ENCODE measurements around the gene PCK1.

Gene PCK1

DNA sequence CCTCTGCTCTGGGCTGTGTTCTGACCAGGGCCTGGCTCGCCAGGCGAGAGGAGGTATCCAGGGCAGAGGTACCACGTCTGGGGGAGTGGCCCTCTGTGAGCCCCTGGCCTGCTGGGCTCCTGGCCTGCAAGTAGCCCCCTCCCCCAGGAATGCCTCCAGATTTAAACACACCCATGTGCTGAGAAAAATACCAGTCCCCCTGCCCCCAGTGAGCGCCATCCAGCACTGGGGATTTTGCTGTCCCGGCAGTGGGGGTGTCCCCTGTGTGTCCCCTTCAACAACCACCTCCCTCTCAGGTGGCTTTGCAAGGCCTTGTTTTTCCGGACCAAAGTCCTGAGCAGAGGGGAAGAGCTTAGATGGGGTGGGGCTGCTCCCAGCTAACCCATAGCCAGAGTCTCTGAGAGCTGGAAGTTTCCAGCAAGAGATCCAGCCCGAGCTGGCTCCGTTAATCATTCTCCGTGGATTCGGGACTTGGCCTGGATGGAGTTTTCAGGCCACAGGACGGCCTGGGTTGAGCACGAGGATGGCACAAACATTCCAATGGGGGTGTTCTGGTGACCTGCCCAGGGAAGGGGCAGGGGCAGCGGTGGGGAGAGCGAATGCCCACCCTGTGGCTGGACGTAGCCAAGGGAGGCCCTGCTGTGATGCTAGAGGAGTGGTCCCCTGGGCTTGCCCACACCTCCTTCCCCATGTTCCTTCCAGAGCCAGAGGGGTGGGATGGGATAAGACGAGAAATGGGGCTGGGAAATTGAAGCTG, 29.0 kb downstream of the PCK1 start:
- DNase-seq (ENCODE audit: low read depth) = no peak

DNA sequence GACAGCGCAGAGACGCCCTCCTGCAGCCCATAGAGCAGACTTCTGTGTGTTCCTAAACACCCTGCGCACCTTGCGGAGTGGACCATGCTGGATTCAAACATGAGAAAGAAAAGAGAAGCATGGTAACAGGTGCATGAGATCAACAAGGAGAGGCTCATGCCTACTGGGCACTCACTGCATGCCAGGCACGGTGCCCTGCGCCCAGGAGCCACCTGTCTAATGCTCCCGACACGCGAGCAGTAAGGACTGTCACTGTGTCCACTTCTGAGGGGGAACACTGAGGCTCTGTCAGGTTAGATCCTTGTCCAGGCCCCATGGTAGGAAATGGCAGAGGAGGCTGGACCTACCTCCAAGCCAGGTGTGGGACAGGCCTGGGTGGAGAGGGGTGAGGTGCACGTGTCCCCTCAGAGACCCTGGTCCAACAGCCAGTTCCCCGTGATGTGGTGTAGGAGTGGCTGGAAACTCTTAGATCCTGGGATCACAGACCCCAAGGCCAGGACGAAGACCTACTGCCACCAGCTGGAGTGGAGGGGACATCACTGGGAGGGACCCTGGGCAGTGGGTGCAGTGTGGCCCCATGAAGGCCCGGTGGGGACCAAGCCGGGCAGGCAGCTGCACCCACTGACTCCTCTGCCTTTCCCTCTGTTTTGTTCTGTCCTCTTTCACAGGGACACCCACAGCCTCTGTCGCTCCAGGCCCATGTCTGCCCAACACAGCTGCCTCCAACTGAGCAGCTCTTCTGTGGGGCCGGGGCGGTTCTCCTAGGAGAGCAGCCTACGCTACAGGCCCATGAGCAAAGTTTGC, 29.8 kb downstream of the PCK1 start:
- no peak for DNase-seq (ENCODE audit: low read depth)

DNA sequence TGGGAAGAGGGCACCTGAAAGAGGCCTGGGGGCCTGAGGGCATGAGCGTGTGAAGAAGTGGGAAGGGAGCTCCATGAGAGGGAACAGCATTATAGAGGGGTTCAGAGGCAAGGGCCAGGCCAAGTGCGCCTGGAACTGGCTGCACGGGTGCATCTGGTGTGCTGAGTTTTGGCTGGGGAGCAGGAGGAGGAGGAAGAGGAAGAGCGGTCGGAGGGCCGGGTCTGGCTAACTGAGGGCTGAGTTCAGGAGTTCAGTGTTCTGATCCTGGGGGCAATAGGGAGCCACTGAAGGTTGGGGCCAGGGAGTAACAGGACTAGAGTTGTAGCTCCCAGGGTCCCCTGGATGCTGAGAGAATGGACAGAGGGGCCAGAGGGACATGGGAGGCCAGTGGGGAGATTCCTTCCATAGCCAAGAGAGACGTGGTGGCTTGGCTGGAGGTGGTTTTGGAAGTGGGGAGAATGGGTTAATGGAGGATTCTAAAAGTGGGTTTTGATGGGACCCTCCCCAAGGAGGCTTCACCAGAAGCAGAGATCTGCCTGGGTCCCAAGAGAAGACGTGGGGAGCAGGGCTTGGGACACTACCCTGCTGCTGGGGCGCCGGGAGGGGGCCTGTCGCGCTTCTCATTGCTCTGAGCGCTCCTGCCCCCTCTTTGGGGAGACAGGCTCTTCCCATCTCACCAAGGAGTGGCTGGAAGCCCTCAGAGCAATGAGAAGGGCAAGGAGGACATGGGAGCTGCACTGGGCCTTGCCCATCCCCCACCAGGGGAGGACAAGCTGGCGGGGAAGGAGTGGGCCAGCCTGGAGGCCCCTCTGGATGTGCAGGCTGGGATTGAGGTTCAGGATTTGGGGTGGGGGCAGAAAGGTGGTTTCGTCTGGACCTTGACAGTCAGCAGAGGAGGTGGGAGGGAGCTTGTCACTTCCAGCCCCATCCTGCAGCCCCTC, 30.6 kb downstream of the PCK1 start:
- no peak for DNase-seq (ENCODE audit: low read depth)

DNA sequence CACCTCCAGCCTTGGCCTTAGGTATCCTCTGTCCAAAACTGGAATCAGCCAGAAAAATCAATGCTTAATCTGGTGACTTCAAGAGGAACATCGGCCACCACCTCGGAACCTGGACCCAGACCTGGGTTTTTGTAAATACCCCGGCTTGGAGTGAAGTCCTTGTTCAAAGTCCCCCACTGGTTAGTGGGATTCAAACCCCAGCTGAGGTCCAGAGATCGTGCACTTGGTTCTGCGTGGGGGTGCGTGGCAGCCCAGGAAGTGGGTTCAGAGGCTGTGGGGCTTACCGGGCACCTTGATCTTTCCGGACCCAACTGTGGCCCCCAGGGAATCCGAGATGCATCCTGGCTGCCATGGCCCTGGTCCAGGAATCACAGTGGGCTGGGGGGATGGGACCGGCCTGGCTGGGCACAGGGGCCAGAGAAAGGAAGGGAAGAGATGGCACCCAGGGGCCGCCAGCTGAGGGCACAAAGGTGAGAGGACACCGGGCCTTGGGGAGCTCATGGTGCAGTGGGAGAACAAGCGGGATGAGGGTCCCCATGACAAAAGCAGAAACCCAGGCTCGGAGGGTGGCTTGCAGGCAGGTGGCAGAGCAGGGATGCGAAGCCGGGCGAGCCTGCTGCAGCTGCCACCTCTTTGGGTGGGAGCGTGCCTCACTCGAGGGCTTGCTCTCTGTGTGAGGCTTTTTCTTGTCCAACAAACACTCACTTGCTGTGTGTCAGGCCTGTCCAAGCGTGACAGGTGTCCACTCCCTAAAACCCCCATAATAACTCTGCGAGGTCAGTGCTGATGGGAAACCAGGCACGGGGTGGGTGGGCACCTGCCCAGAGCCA, 31.6 kb downstream of the PCK1 start:
- DNase-seq (ENCODE audit: low read depth) = no peak

DNA sequence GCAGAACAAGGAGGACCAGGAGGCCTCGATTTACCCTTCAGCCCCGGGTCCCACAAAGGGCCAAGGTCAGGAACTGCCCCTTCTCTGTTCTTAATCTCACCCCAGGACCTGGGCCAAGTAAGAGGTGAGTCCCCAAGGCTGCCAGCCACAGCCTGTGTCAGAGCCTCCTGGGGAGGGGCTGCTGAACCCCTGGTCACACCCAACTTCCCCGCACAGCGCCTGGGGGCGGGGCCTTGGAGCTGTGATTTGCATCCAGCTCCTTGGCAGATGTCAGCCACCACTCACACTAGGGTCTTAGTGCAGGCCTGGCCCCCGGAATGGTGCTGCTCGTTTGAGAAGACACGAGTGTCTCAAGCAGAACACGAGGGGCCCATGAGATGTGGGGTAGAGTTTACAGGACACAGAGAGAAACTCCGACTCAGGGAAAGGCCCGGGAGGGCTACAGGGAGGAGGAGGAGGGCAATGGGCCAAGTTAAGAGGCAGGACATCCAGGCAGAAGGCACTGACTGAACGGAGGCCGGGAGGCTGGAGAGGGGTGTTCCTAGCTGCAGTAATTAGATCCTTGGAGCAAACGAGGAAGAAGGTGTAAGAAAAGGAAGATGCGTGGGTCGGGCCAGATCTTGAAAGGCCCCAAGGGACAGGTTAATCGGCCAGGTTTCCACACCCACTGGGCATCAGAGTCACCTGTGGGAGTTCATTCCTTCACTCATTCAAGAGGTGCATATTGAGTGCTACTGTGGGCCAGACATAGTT, 32.4 kb downstream of the PCK1 start:
- DNase-seq (ENCODE audit: low read depth) = no peak

DNA sequence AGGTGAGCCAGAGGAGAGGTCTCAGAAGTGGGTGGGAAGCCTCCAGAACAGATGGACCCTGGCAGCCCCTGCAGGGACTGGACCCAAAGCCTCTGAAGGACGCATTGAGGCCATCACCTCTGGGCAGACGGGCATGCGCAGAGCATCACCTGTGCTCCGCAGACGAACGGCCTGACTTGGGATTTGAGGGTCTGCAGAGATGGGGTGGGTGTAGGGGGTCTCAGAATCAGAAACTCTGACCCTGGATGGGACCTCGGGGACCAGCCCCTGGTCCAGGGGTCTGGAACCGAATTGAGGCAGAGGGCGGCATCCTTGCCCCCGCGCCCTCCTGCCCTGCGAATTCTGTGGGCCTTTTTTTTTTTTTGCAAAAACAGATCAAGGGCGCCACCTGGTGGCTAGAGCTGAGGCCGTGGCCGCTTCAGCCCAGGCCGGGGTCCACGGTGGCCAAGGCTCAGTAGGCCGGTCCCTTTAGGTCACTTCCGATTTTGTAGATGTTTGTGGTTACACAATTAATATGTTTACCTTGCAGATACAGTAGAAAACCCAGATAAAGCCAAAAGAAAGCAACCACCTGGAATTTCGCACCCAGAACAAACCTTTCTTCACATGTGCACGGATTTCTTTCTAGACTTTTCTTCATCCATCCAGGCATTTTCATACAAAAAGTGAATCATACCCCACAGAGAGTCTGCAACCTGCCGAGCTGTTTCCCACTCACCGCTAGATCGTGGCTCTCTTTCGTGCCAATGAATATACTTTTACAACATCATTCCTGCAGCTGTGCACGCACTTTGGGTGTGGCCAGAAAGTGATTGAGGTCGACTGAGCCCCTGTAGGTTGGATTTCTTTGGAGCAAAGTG, 33.4 kb downstream of the PCK1 start:
- DNase-seq (ENCODE audit: low read depth) = peak; percentile 6

DNA sequence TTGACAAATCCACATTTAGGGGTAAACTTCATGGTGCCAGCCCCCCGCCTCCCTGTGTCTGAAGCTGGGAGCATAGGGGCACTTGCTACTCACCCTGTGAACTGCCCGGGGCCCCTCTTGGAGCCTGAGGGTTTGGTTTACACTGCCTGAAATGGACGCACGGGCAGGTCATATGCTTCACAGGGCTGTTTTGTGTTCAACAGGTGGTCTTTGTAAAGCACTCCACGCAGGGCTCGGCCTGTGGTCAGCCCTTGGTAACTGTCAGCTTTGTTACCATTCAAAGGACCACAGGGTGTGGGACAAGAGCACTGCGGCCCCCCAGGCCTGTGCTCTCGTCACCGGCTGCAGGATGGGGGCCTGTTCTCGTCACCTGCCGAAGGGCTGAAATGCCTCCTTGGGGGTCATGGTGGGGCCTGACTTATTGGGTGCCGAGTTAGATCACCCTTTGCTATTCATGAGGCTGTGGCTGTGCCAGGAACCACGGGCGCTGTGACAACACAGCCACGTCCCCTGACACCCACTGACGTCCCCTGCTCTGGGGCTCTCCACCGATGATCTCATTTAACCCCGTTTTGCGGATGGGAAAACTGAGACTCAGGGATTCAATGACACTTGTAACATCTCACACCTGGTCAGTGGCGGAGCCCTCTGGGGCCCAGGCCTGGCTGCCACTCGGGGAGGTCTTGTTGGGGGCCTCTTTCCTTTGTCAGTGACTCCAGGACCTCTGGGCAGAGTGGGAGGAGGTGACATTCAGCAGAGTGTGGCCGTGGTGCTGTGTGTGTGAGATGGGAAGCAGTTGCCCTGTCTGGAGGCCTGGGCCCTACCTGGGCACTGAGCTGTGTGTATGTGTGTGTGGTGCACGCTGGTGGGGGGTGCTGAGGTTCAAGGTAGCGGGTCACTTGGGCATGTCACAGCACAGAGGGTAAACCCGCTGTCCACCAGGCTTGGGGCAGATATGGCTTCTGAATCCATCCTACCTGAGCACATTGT, 34.4 kb downstream of the PCK1 start:
- no peak for DNase-seq (ENCODE audit: low read depth)

DNA sequence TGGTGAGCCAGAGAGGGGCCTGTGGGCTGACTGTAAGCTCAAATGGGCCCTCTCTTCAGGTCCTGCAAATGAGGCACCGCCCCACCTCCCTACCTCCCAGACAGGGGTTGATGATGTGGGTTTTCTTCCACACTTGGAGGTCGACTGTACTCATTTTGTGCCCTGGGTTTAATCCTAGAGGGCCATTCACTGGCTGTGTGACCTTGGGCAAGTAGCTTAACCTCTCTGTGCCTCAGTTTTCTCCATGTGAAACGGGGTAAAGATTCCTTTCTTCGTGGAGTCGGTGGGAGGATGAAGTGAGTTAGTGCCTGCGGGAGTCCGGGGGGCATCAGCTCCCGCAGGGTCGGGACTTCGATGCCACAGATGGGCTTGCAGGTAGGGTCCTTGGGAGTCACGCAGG, 35.4 kb downstream of the PCK1 start:
- DNase-seq (ENCODE audit: low read depth) = no peak

DNA sequence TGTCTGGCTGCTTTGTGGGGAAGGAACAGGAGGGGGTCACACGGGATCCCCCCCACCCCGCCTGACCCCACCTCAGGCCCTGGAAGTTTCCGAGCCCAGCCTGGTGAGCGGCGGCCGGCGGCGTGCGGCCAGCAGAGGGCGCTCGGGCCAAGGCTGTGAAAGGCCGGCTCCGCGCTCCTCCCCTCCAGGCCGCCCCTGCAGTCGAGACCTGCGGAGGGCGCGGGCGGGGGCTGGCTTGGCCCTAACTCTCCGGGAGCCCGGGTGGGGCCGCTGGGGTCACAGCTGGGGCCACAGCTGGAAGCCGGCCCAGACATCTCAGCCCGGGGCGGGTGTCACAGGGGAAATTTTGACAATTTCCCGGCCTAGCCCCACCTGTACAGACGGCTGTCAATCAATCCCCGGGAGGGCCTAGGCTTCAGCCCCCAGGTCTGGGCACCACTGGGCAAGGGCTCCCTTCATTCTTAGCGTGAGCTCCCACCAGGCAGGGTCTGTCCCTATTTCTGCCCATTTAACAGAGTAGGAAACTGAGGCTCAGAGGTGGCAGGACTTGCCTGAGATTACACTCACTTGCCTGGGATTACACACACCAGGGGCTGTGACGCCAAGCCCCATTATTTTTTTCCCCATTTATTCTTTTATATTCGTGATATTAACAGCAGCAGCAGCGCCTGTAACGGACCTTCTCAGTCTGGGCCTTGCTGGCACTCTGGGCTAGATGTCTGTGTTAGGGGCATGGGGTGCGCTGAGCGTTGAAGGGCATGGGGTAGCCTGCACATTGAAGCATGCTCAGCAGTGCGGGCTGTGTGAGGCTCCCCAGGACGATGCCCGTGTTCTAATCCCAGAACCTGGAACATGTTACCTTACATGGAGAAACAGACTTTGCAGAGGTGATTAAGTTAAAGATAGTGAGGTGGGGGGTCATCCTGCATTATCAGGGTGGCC, 36.4 kb downstream of the PCK1 start:
- peak; percentile 60 for DNase-seq (ENCODE audit: low read depth)

DNA sequence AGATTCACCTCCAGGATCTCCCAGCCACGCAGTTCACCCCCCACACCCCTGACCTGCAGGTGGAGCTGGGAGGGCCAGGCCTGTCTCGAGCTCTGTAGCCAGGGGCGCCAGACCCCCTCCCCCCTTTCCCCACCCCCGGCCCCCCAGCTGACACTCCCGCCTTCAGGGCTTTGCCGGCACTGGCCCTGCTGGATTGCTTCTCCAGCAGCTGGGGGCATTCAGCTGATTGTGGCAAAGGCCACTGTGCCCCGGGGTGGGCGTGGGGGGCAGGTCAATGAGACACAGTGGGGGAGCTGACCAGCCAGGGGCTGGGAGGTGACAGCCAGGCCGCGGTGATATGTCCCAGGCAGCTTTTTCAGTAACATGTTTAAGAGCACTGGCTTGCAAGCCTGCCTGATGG, 37.1 kb downstream of the PCK1 start:
- DNase-seq (ENCODE audit: low read depth) = no peak

DNA sequence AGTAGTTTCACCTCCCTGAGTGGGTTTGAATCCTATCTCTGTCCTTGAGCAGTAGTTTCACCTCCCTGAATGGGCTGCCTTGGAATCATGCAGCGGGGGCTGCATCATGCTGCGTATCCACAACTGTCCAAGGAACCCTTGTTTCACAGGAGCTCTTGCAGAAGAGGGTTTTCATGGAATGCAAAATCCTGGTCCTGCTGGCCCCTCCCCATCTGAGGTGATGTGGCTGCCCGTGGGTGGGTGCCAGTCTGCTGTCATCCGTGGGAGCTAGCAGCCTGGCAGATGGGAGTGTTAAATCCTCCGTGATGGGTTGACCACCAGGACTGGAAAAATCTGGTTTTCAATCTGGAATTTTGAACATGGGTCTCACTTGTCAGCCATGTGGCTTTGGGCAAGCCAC, 37.6 kb downstream of the PCK1 start:
- DNase-seq (ENCODE audit: low read depth) = no peak

DNA sequence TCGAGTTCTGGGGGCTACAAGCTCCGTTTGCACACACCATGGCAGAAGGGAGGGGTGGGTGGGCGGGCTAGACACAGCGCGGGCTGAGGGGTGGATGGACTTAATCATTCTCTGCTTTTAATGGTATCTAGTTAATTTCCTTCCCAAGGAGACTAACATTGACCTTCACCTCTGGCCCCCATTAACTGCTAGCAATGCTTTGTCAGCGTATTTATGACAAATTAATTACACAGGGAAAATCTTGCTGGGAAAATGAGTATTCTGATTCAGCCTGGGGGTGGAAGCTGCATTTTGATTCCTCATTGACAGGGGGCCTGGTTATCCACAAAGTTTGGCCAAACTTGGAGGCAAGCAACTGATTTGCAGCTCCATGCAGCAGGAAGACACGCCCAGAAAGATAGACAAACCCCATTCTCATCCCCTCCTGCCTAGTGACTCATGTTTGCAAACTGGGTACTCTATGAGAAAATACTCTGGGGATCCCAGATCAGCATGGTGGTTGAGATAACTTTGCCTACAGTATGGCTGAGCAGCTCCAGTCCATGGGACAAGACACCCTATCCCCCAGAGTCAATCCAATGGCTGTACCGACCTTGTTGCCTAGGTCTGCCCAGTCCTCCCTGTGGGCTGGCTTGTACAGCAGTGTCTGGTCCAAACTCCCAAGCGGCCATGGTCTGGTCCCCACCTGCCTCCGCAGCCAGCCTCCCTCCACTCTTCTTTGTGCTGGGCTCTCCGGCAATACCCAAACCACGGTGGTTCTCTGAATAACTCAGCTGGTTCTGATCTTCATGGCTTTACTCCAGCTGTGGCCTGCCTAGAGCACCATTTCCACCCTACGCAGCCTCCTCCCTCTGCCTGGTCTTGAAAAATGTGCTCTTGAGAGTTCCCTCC, 39.7 kb downstream of the PCK1 start:
- no peak for DNase-seq (ENCODE audit: low read depth)

DNA sequence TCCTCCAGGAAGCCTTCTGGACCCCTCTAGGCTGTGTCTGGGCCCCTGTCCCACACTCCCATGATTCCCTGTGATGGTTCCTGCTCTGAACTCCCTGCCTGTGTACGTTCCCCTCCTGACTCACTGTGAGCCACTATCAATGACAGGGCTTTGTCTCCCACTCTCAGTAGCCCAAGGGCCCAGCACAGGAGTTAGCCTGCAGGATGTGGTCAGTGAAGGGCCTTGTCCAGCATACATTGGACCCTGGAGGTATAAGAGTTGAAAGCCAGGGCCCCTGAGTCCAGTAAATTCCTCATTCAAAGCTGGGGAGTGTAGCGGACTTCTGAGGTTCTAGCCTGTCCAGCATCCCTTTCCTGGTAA, 40.3 kb downstream of the PCK1 start:
- no peak for DNase-seq (ENCODE audit: low read depth)

DNA sequence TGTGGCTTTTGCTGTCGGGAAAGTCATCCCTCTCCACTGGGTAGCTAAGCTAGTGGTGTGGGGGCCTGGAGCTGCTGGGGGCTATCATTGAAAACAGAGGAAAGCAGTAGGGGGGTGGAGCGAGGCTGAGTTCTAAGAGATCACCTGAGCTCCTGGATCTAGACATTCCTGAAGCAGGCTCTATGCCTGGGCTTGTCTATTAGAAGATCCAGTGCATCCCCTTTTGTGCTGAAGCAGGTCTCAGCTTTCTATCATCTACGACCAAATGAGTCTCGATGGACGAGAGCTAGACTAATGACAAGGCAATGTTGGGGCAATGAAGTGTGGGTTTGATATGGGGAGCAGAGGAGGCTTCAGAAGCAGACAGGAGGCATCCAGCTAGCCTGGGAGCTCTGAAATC, 40.8 kb downstream of the PCK1 start:
- no peak for DNase-seq (ENCODE audit: low read depth)

DNA sequence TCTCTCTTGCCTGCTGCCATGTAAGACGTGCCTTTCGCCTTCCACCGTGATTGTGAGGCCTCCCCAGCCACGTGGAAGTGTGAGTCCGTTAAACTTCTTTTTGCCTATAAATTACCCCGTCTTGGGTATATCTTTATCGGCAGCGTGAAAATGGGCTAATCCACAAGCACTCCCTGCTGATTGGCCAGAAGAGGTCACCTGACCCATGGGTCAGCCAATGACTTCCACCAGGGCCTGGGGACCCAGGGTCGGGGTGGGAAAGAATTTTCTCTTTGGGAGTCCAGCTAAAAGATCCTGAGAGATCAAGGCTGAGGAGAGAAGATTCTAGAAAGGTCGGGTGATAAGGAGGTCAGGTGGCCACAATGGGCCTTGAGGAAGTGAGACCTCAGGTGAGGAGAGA, 42.2 kb downstream of the PCK1 start:
- no peak for DNase-seq (ENCODE audit: low read depth)

DNA sequence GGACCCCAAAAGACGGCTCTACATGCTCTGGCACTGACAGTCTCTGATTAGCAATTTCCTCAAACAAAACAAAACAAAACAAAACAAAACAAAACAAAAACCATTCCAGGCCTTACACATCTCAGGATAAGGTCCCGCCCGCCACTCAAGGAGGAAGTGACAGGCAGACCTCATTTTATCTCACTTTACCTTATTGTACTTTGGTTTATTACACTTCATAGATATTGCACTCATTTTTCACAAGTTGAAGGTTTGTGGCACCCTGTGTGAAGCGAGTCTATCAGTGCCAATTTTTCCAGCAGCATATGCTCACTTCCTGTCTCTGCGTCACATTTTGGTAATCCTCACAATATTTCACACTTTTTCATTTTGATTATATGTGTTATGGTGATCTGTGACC, 44.1 kb downstream of the PCK1 start:
- no peak for DNase-seq (ENCODE audit: low read depth)

DNA sequence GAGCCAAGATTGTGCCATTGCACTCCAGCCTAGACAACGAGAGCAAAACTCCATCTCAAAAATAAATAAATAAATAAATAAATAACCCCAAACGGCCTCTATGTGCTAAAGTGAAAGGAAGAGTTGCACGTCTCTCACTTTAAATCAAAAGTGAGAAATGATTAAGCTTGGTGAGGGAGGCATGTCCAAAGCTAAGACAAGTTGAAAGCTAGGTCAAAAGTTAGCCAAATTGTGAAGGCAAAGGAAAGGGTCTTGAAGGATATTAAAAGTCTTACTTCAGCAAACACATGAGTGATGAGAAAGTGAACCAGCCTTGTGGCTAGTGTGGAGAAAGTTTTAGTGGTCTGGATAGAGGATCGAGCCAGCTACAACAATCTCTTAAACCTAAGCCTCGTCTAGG, 45.0 kb downstream of the PCK1 start:
- no peak for DNase-seq (ENCODE audit: low read depth)
